Measurements from ENCODE around the gene UHMK1.

Gene UHMK1

DNA sequence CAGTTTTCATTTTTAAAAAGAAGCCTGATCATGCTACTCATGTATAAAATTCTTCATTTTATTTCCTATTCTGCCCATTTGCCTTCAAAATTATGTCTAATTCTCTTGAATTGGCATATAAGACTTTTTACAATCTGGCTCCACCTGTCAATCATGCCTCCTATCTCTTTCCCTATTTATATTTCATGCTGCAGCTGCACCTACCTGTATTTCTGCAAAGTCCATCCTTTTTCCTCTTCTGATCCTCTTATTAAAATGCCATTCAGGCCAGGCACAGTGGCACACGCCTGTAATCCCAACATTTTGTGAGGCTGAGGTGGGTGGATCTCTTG lies 33.3 kb downstream of the UHMK1 start:
- TF ChIP-seq, protein P1, sequence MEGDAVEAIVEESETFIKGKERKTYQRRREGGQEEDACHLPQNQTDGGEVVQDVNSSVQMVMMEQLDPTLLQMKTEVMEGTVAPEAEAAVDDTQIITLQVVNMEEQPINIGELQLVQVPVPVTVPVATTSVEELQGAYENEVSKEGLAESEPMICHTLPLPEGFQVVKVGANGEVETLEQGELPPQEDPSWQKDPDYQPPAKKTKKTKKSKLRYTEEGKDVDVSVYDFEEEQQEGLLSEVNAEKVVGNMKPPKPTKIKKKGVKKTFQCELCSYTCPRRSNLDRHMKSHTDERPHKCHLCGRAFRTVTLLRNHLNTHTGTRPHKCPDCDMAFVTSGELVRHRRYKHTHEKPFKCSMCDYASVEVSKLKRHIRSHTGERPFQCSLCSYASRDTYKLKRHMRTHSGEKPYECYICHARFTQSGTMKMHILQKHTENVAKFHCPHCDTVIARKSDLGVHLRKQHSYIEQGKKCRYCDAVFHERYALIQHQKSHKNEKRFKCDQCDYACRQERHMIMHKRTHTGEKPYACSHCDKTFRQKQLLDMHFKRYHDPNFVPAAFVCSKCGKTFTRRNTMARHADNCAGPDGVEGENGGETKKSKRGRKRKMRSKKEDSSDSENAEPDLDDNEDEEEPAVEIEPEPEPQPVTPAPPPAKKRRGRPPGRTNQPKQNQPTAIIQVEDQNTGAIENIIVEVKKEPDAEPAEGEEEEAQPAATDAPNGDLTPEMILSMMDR (IDR thresholded peaks at IDR 0.05; ENCODE audit: extremely low read depth, missing control alignments) = no peak
- no peak for DNase-seq (ENCODE audit: low spot score)

DNA sequence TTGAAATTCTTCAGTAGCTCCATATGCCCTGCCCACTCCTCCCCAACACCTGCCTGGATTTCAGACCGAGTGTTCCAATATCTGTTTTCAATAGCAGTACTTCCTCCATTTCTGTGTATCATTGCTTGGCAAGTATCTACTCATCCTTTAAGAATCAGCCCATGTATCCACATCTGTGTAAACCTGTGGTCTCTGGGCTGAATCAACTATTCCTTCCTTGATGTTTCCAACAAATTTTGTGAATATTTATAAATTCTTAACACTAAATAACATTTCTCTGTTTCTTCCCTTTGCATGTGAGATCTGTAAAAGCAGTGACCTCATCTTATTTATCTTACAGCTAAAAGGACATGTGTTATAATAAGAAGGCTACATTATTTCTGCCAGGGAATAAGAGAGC lies 37.9 kb downstream of the UHMK1 start:
- DNase-seq (ENCODE audit: low spot score) = no peak
- TF ChIP-seq, protein P1 (IDR thresholded peaks at IDR 0.05; ENCODE audit: extremely low read depth, missing control alignments) = no peak

DNA sequence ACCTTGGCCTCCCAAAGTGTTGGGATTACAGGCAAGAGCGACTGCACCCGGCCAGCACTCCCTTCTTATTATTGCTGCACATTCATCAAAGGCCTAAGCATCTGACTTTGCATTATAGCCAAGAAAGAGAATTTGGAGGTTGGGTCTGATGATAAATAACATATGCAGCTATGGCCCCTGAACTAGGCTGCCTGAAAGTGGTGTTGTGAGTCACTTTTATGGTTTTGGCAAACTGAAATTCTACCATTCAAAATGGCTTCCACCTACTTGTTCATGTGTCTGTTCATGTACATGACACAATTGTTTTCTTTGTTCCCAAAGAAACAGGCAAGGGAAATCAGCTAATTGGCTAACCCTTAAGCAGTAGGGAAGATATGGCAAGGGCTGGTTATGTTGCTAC lies 38.9 kb downstream of the UHMK1 start:
- no peak for DNase-seq (ENCODE audit: low spot score)
- TF ChIP-seq, protein P1 (IDR thresholded peaks at IDR 0.05; ENCODE audit: extremely low read depth, missing control alignments) = no peak

DNA sequence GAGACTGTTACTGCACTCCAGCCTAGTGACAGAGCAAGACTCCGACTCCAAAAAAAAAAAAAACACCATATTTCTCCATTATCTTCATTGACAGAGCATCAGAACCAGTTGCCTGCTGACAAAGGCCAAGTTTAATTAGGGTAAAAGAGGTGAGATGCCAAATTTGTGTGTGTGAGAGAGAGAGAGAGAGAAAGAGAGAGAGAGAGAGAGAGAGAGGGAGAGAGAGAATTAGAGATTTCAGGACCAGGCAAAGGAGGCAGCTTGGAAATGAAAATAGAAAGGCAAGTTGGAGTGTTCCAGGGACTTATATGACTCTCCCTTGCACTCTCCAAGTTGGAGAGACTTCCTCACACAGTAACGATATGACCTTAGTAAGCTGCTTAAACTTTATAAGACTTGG lies 39.6 kb downstream of the UHMK1 start:
- DNase-seq (ENCODE audit: low spot score) = no peak
- TF ChIP-seq, protein P1 (IDR thresholded peaks at IDR 0.05; ENCODE audit: extremely low read depth, missing control alignments) = no peak

DNA sequence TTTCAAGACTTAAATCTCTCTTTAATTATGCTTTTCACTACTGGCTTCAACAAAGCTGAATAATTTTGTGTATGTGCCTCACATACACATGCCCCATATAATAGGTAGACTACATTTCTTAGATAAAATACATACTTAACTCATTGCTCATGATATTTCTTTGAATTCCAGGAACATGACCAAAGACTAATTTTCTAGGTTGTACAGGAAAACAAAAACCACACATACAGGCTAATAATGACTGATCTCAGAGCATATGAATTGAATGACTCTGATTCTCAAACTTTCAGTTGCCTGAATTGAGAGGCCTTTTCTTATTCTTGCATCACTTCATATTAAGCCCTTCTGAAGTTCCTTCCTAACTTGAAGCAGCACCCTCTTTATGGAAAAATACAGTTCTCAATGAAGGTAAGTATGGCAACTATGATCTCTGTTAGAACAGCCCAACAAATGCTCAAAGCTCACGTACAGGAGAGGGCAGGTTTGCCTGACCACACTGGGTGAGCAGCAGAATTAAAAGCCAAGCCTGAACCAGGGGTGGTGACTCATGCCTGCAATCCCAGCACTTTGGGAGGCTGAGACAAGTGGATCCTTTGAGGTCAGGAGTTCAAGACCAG lies 41.3 kb downstream of the UHMK1 start:
- TF ChIP-seq, protein P1 (IDR thresholded peaks at IDR 0.05; ENCODE audit: extremely low read depth, missing control alignments) = no peak
- no peak for DNase-seq (ENCODE audit: low spot score)

DNA sequence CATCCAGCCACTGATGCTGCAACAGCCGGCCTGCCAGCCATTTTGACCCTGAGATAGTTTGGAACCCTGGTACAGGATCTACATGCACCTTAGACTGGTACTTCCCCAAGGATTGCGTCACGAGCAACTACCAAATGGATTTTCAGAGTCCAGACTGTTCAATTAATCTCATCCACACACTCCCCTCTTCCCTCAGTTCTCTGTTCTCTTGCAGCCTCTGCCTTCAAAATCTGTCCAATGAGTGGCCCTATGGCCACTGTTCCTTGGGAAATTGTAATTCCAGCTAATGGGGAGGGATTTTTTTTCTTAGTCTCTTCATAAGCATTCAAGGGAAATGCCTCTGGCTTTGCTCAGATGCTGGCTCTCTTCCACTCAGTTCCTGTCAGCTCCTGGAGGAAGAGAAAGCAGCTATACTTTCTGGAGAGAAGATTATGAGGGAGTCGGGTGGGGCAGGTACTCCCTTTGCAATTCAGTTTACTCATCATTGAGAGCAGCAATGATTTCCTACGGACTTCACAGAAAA lies 44.1 kb downstream of the UHMK1 start:
- no peak for DNase-seq (ENCODE audit: low spot score)
- TF ChIP-seq, protein P1 (IDR thresholded peaks at IDR 0.05; ENCODE audit: extremely low read depth, missing control alignments) = no peak

DNA sequence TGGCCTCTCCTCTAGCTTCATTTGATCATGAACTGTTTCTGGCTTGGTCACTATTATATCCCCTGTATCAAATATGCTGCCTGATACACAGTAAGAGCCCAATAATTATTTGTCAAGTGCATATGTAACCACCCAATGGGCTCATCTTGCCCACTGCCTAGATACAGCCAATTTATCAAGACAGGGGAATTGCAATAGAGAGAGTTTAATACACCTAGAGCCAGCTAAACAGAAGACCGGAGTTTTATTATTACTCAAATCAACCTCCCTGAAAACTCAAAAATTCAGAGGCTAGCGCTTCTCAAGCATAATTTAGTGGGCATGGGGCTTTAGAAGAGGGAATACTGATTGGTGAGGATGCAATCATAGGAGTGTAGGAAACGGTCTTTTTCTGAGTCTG lies 45.6 kb downstream of the UHMK1 start:
- DNase-seq (ENCODE audit: low spot score) = no peak
- TF ChIP-seq, protein P1 (IDR thresholded peaks at IDR 0.05; ENCODE audit: extremely low read depth, missing control alignments) = no peak

Measured in GM20000 (cell line).